HL-60/S4 (cell line): Measurements from ENCODE around the gene ZNF580.

Experiments
- in situ Hi-C: fragments of 300-500 bp; cut with MboI; formaldehyde crosslinking; loops from 2 replicates; pipeline ENCODE4 v1.14.3; 2022; ENCODE audit warnings: low sequenced_read_pairs

ZNF580 gene

GRCh38 chr19:55640577-55641425, at the start of gene ZNF580:
TSS of gene ZNF580 (plus strand) at chr19:55641002. CDS start at chr19:55642509, 1,507 bp downstream.
- in situ Hi-C loops, result no loop called here

- in situ Hi-C loops, result no loop called here
Observed at GRCh38 chr19:55591555-55591954, 49.2 kb upstream of the ZNF580 start.

- in situ Hi-C loops, result no loop called here
Observed at GRCh38 chr19:55592391-55593090, 48.3 kb upstream of the ZNF580 start.

DNA sequence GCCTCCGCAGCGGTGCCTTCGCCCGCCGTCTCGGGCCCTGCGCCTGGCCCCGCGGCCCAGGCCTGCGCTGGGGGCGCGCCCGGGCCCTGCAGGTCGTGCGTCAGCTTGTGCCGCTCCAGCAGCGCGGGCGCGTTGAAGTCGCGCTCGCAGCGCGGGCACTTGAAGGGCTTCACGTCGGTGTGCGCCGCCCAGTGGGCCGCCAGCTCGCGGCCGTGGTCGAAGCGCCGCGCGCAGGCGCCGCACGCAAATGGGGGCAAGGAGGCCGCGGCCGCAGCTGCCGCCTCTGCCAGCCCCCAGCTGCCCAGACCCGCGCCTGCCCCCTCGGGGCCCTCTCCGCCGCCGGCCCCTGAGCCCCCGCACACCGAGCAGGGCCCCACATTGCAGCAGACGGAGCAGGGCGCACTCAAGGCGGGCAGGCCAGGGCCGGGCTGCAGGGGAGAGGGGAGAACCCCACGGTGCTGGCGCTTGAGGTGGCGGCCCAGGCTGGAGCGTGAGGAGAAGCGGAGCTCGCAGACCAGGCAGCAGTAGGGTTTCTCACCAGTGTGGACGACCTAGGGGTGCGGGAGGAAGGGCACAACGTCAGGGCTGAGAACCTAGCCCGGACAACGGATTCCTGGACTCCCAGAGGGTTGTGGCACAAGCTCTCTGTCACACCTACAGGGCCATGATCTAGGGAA, 47.6 kb upstream of the ZNF580 start:
- in situ Hi-C loops, result no loop called here

DNA sequence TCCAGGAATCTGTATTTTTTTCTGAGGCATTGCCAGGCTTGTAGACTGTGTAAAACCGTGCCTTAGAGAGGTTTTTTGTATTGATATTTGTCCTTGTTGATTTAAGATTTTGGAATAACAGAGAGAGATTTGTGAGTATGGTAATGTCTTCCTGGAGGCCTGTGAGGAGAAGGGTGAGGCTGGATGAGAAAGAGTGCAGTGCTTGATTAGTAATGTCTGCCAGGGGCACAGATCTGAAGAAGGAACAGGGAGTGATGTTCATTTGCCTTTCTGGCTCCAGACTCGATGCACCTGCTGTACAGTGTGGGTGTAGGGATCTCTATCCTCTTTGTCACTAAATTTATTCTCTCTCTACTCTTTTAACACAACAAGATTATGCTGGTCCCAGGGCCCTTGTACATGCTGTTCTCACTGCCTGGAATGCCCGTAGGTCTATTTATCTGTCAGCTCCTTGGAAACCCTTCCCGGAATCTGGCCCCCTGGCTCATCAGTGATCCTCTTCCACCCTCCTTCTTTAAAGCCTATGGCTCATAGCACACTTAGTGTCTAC, 45.7 kb upstream of the ZNF580 start:
- in situ Hi-C loops, result no loop called here

GRCh38 chr19:55596304-55596703, 44.5 kb upstream of the ZNF580 start:
- in situ Hi-C loops, result no loop called here

GRCh38 chr19:55597501-55597921, 43.3 kb upstream of the ZNF580 start:
- in situ Hi-C loops, result no loop called here

- in situ Hi-C loops, result no loop called here
Observed at GRCh38 chr19:55598034-55598433, 42.8 kb upstream of the ZNF580 start.

- in situ Hi-C loops, result no loop called here
Observed at GRCh38 chr19:55598719-55599467, 41.9 kb upstream of the ZNF580 start.

DNA sequence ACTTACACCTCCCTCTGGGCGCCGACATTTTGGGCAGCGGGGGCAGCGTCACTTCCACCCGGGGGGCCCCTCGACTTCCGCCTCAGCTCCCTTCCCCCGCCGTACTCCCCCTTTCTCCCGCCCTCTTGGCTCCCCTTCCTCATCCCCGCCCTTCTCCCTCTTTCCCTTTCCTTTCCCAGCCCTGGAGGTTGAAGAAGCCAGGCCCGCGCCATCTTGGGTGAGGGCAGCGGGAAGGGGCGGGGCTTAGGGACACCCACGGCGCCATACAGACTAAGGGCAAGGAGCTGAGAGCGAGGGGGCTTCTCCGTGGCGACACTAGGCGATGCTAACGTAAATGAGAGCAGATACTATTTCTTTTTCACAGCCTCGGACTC, 41.3 kb upstream of the ZNF580 start, which contains the start of gene FIZ1:
FIZ1 (minus strand) TSS at position 50 of the 374 bp plus-strand sequence. CDS start 1,652 bp downstream, outside the sequence.
- in situ Hi-C loops, result no loop called here

DNA sequence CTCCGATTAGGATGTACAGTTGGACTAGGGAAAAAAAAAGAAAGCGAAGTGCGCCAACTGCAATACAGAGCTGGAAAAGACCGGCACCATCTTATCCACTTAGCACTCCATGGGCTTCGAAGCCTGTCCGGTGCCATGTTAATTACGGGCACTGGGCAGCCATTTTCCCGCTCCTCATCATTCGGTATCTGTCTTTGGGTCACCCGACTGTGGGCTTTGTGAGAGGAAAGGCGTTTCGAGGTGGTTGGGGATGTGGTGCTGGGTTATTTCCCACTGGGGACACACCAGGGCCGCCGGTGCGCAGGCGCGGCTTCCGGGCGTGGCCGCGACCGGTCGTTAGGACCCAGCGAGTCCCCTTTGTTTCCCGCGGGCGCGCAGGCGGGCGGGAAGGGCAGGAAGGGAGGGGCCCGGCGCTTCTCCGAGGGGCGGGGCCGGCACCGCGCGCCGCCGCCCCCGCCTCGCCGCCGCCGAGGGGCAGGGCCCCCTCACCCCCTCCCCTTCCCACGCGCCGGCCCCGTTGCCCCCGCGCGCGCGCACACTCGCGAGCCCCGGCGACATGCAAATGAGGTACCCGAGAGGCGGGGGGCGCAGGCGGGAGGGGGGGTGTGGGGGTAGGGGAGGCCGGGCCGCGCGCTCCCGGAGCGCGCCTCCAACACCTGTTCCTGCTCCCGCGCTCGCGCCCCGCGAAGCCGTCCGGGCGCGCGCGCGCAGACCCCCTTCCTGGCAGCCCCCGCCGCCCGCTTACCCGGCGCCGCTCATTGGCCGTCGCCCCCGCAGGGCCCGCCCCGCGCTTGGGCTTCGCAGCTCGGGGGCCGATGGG, 40.8 kb upstream of the ZNF580 start, which contains the start of gene ZNF524:
ZNF524 (plus strand) TSS at position 447 of the 820 bp plus-strand sequence. CDS start 1,825 bp downstream, outside the sequence.
- in situ Hi-C loops, result no loop called here

DNA sequence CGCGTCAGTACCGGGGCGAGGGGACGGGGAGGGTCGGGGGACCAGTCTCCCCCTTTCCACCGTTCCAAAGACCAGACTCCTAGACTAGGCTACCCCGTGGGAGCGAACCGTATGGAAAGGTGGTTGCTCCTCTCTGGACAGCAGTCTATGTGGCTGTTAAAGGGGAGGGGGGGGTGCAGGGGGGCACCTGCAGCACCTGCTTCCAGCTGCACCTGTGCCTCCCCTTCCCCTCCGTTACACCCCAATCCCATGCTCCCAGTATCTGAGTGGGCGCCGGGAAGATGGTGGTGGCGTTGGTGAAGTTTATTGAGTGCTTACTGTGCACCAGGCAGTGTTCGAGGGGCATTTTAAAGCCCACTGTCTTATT, 40.2 kb upstream of the ZNF580 start:
- in situ Hi-C loops, result no loop called here

DNA sequence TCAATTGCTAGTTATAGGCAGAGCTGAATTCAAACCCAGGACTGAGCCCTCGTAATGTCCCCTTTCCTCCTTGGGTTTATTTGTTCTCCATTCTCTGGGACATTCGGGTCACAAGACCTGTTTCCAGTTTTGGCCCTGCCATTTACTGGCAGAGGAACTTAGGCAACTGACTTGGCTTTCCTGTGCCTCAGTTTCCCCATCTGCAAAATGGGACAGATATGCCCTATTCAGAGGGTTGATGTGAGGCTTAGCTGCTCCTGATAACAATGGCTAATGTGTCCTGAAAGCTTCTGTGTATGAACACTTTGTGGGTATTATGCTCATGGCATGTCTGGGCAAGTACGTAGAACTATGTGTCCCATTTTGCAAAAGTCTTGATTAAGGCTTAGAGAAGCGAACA, 39.7 kb upstream of the ZNF580 start:
- in situ Hi-C loops, result no loop called here

DNA sequence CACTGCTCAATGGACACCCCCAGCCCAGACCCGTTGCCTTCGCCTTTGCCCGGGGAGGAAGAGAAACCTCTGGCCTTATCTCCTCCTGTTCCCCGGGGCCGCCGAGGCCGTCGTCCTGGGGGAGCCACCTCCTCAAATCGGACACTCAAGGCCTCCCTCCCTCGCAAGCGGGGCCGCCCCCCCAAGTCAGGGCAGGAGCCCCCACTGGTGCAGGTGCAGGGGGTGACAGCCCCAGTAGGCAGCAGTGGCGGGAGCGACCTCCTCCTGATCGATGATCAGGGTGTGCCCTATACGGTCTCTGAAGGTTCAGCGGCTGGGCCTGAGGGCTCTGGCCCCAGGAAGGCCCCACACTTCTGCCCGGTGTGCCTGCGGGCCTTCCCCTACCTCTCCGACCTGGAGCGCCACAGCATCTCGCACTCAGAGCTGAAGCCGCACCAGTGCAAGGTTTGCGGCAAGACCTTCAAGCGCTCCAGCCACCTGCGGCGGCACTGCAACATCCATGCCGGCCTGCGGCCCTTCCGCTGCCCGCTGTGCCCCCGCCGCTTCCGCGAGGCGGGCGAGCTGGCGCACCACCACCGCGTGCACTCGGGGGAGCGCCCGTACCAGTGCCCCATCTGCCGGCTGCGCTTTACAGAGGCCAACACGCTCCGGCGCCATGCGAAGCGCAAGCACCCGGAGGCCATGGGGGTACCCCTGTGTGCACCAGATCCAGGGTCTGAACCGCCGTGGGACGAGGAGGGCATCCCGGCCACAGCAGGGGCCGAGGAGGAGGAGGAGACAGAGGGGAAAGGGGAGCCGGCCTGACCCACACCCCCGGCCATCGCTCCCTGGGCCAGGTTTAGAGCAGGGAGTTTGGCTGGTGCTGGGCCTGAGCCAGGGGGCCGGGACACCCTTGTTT, 38.4 kb upstream of the ZNF580 start:
- in situ Hi-C loops, result no loop called here

GRCh38 chr19:55603115-55603514, 37.7 kb upstream of the ZNF580 start:
- in situ Hi-C loops, result no loop called here

- in situ Hi-C loops, result no loop called here
Observed at GRCh38 chr19:55603581-55604292, 37.1 kb upstream of the ZNF580 start.

DNA sequence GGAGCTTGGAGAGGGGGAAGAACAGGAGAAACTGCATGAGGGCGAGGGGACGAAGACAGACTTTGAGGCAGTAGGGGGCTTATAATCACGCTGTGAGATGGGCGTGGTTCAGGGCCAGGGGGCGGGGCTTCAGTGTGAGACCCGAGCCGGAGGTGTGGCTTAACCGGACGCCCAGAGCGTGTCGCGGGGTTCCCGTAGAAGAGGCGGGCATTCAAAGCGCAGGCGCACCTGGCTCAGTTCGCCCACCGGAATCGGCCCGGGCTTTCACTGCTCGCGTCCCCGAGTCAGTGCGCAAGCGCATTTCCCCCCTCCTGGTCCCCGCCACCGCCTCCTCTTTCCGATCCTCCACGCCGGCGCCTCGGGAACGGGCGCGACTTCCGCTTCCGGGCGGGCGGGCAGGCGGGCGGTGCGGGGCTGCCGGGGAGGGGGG, 35.6 kb upstream of the ZNF580 start:
- in situ Hi-C loops, result no loop called here
